Neural progenitor cell (in vitro differentiated cells): ENCODE results near the gene MYD88. TPM values are rescaled to one million over a fixed set of nuclear protein-coding genes. Genes with fewer than 3 reads are reported as not detected.

Experiments
- DNase-seq: peaks from one replicate; pipeline ENCODE4 v3.0.0-alpha.2; 2016; ENCODE audit warnings: low spot score
- H2AFZ ChIP-seq: fragments of 200-600 bp; sonication (generic); replicated peaks from 2 replicates; pipeline ENCODE4 v1.6.1; 2016; ENCODE audit warnings: antibody characterized with exemption
- H3F3A ChIP-seq: fragments of 200-600 bp; sonication (generic); 2 replicates; pipeline ENCODE4 v1.6.1; 2016; ENCODE audit warnings: antibody characterized with exemption, low read depth
- H3K27ac ChIP-seq: fragments of 200-600 bp; sonication (generic); 2 replicates; pipeline ENCODE4 v1.5.1; 2016; ENCODE audit warnings: mild to moderate bottlenecking
- H3K27me3 ChIP-seq: fragments of 200-600 bp; sonication (generic); 2 replicates; pipeline ENCODE4 v1.6.1; 2016; ENCODE audit warnings: mild to moderate bottlenecking, moderate library complexity
- H3K36me3 ChIP-seq: fragments of 200-600 bp; sonication (generic); 2 replicates; pipeline ENCODE4 v1.5.1; 2016
- H3K4me1 ChIP-seq: fragments of 200-600 bp; sonication (generic); 2 replicates; pipeline ENCODE4 v1.6.1; 2016; ENCODE audit warnings: mixed run types
- H3K4me2 ChIP-seq: fragments of 200-600 bp; sonication (generic); 2 replicates; pipeline ENCODE4 v1.6.1; 2016
- H3K4me3 ChIP-seq: fragments of 200-600 bp; sonication (generic); 2 replicates; pipeline ENCODE4 v1.5.1; 2016
- H3K79me2 ChIP-seq: fragments of 200-600 bp; sonication (generic); 2 replicates; pipeline ENCODE4 v1.6.1; 2016; ENCODE audit warnings: low read depth
- H3K9ac ChIP-seq: fragments of 200-600 bp; sonication (generic); 2 replicates; pipeline ENCODE4 v1.6.1; 2016
- H3K9me3 ChIP-seq: fragments of 200-600 bp; sonication (generic); 2 replicates; pipeline ENCODE4 v1.5.1; 2016; ENCODE audit warnings: low read depth
- H4K20me1 ChIP-seq: fragments of 200-600 bp; sonication (generic); 2 replicates; pipeline ENCODE4 v1.6.1; 2016; ENCODE audit warnings: low read depth
- H3K27ac Mint-ChIP-seq: 3 replicates; pipeline ENCODE4 v1.8.0; 2021; ENCODE audit warnings: mixed read lengths
- H3K27me3 Mint-ChIP-seq: 2 replicates; pipeline ENCODE4 v1.8.0; 2022; ENCODE audit warnings: low read depth, mild to moderate bottlenecking, inconsistent platforms, moderate library complexity, mixed read lengths; ENCODE audit not compliant: insufficient read depth
- H3K36me3 Mint-ChIP-seq: 3 replicates; pipeline ENCODE4 v1.8.0; 2021; ENCODE audit warnings: mixed read lengths
- H3K4me1 Mint-ChIP-seq: 3 replicates; pipeline ENCODE4 v1.8.0; 2021; ENCODE audit warnings: mixed read lengths
- H3K4me3 Mint-ChIP-seq: 3 replicates; pipeline ENCODE4 v1.8.0; 2021; ENCODE audit warnings: mild to moderate bottlenecking, moderate library complexity, mixed read lengths
- H3K9me3 Mint-ChIP-seq: 3 replicates; pipeline ENCODE4 v1.8.0; 2020; ENCODE audit warnings: mixed read lengths
- EZH2 ChIP-seq: fragments of 200-600 bp; sonication (generic); IDR thresholded peaks from 2 replicates; pipeline ENCODE4 v1.6.1; 2017; ENCODE audit warnings: antibody characterized with exemption, mild to moderate bottlenecking, moderate library complexity
- EZH2phosphoT487 ChIP-seq: fragments of 200-600 bp; sonication (generic); IDR thresholded peaks from 2 replicates; pipeline ENCODE4 v1.6.1; 2017; ENCODE audit warnings: antibody characterized with exemption
- total RNA-seq: library from RNA; depleted of rRNA; stranded (reverse); fragments of >200 nt; gene quantifications from 2 replicates; pipeline ENCODE4 v1.2.3, GENCODE V29; 2015; ENCODE audit warnings: low replicate concordance
- TF ChIP-seq, protein P1 (sequence below): fragments of 200-600 bp; sonication (generic); IDR thresholded peaks from 2 replicates; pipeline ENCODE4 v1.5.1; 2017; ENCODE audit warnings: antibody characterized with exemption, mild to moderate bottlenecking

MYD88 gene
- total RNA-seq, 1 donor from 2014 or later: 3.1 TPM

DNA sequence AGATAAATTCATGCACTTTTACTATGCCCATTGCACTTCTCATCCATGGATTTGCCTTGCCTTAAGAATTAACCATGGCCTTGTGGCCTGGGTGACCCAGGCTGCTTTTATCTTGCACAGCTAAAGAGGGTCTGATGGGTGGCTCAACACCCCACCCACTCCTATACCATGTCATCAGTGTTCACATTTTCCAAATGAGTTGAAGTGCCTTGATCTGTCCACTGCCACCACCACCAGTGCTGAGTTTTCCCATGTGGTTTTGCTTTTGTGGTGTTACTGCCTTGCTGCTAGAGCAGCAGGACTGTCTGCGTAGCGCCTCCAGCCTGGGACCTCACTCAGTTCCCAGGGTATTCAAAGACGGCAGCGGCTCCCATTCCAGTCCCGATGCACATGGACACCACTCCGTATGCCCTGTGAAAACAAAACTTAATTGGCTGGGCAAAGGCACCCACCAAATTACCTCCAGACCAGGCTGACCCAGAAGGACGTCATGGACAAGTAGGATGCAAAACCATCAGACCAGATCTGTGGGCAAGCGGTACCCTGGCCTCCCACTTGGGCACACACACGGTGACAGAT, 15.7 kb upstream of the MYD88 start:
- H3K4me1 ChIP-seq: no peaks in the 10 kb centered on the region
- no peaks in the 10 kb centered on the region for H3K27me3 ChIP-seq
- H3K27ac ChIP-seq: no peak overlapping the region
- no peak for DNase-seq
- H3K4me2 ChIP-seq: no peak overlapping the region
- Mint-ChIP-seq H3K9me3 (no peaks in the 10 kb centered on the region), H3K27me3 (no peaks in the 10 kb centered on the region), H3K4me3 (no peak overlapping the region), H3K4me1 (no peaks in the 10 kb centered on the region), H3K36me3 (peaks cover 24% of the 10 kb centered on the region), H3K27ac (no peak overlapping the region)
- H4K20me1 ChIP-seq: peaks cover 3% of the 10 kb centered on the region
- H3K79me2 ChIP-seq: no peaks in the 10 kb centered on the region
- no peak overlapping the region for H2AFZ ChIP-seq
- no peaks in the 10 kb centered on the region for H3K9me3 ChIP-seq
- H3F3A ChIP-seq: no peaks in the 10 kb centered on the region
- H3K4me3 ChIP-seq: no peak overlapping the region
- H3K9ac ChIP-seq: no peak overlapping the region
- TF ChIP-seq EZH2 (no peak), EZH2phosphoT487 (no peak)
- TF ChIP-seq, protein P1, sequence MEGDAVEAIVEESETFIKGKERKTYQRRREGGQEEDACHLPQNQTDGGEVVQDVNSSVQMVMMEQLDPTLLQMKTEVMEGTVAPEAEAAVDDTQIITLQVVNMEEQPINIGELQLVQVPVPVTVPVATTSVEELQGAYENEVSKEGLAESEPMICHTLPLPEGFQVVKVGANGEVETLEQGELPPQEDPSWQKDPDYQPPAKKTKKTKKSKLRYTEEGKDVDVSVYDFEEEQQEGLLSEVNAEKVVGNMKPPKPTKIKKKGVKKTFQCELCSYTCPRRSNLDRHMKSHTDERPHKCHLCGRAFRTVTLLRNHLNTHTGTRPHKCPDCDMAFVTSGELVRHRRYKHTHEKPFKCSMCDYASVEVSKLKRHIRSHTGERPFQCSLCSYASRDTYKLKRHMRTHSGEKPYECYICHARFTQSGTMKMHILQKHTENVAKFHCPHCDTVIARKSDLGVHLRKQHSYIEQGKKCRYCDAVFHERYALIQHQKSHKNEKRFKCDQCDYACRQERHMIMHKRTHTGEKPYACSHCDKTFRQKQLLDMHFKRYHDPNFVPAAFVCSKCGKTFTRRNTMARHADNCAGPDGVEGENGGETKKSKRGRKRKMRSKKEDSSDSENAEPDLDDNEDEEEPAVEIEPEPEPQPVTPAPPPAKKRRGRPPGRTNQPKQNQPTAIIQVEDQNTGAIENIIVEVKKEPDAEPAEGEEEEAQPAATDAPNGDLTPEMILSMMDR: no peak
- no peaks in the 10 kb centered on the region for H3K36me3 ChIP-seq

DNA sequence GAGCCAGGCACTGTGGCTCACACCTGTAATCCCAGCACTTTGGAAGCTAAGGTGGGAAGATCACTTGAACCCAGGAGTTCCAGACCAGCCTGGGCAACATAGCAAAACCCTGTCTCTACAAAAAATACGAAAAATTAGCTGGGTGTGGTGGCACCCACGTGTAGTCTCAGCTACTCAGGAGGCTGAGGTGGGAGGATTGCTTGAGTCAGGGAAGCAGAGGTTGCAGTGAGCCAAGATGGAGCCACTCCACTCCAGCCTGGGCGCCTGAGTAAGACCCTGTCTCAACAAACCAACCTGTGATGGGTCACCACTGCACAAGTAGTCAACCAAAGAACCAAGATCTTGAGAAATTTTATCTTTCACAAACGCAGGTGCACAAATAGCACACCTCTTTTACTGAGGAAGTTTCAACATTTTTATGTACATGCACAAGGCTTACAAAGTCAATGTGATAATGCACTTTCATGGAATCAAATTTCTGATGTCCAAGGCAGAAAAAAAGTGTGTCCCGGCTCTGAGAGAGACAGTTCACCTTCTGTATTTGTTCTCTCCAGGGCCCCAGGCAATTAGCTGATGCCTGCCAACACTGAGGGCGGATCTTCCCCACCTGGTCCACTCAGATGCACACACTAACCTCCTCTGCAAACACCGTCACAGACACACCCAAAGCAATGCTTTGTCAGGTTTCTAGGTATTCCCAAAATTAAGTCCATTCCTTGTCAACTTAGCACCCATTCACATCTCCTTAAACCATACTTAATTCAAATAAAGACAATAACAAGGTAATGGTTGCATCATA, 13.9 kb upstream of the MYD88 start:
- Histone ChIP-seq H3K4me3 (no peak overlapping the region), H3K27ac (no peak overlapping the region), H3K36me3 (no peaks in the 10 kb centered on the region), H3K4me2 (no peak overlapping the region), H3F3A (no peaks in the 10 kb centered on the region), H3K9me3 (no peaks in the 10 kb centered on the region), H4K20me1 (peaks cover 3% of the 10 kb centered on the region), H3K27me3 (no peaks in the 10 kb centered on the region), H3K79me2 (no peaks in the 10 kb centered on the region), H2AFZ (no peak overlapping the region), H3K4me1 (no peaks in the 10 kb centered on the region), H3K9ac (no peak overlapping the region)
- DNase-seq: no peak
- no peaks in the 10 kb centered on the region for H3K27me3 Mint-ChIP-seq
- no peak overlapping the region for H3K27ac Mint-ChIP-seq
- H3K9me3 Mint-ChIP-seq: no peaks in the 10 kb centered on the region
- TF ChIP-seq, protein P1: no peak
- TF ChIP-seq EZH2 (no peak), EZH2phosphoT487 (no peak)
- no peak overlapping the region for H3K4me3 Mint-ChIP-seq
- peaks cover 22% of the 10 kb centered on the region for H3K36me3 Mint-ChIP-seq
- no peaks in the 10 kb centered on the region for H3K4me1 Mint-ChIP-seq

DNA sequence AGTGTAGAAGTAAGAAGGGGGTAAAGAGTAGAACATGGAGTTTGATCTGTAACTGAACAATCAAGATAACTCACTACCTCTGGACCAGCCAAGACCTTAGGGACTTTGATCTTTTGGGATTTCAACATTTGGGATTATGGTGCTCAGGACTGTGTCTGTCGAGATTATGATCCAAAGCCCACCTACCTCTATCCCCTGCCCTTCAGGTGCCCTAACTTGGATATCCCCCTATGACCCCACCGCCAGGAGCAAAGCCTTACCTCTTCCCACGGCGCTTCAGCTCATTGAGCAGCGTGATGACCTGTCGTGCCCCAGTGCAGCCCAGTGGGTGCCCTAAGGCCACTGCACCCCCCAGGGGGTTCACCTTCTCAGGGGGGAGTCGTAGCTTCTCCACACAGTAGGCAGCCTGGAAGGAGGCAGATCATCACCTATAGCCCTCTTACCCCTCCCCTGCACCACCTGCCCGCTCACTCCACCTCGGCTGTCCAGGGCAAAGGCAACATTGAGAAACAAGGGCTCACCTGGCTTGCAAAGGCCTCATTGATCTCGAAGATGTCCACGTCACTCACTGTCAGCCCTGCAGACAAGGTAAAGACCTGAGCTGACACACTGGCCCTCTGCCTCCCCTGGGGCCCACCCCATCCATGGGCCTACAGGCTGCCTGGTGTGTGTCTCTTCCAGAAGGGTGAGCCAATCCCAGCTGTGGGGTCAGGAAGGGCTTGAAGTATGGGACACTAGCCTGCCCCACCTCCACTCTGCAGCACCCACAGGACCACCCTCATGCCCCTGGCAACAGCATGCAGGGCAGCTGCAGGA, 12.9 kb upstream of the MYD88 start:
- Histone ChIP-seq H3K27ac (no peak overlapping the region), H3K9ac (no peak overlapping the region), H3K4me3 (no peak overlapping the region), H4K20me1 (peaks cover 3% of the 10 kb centered on the region), H3K9me3 (no peaks in the 10 kb centered on the region), H2AFZ (no peak overlapping the region), H3K27me3 (no peaks in the 10 kb centered on the region), H3K4me2 (no peak overlapping the region), H3K4me1 (no peaks in the 10 kb centered on the region), H3K79me2 (no peaks in the 10 kb centered on the region), H3F3A (no peaks in the 10 kb centered on the region), H3K36me3 (no peaks in the 10 kb centered on the region)
- Mint-ChIP-seq H3K27me3 (no peaks in the 10 kb centered on the region), H3K9me3 (no peaks in the 10 kb centered on the region), H3K4me3 (no peak overlapping the region), H3K36me3 (peaks cover 24% of the 10 kb centered on the region), H3K4me1 (no peaks in the 10 kb centered on the region), H3K27ac (no peak overlapping the region)
- DNase-seq: no peak
- TF ChIP-seq EZH2 (no peak), EZH2phosphoT487 (no peak)
- TF ChIP-seq, protein P1: no peak
